OCI-LY1 (cell line): Measurements from ENCODE around the gene TMEM109.

Source experiments
- CTCF ChIP-seq: fragments of 200-600 bp; sonication (generic), shearing (Covaris generic); IDR thresholded peaks from 2 replicates; pipeline ENCODE4 v1.5.1; 2017; ENCODE audit warnings: mild to moderate bottlenecking, antibody characterized with exemption, low read length, moderate library complexity, mixed read lengths
- EZH2 ChIP-seq: fragments of 200-600 bp; sonication (generic), shearing (Covaris generic); IDR thresholded peaks from 2 replicates; pipeline ENCODE4 v1.8.0; 2017; ENCODE audit warnings: borderline replicate concordance, mixed run types, mild to moderate bottlenecking, antibody characterized with exemption, low read length, moderate library complexity, mixed read lengths

GRCh38 chr11:60966890-60967289 is 52.9 kb downstream of the TMEM109 start:
- TF ChIP-seq CTCF: no peak
- no peak for TF ChIP-seq EZH2
